Neural cell (in vitro differentiated cells): ENCODE results near the gene SLC8A1.

ENCODE experiments used
- EZH2 ChIP-seq: fragments of 200-600, 300-800 bp; shearing (Covaris generic), sonication (generic); IDR thresholded peaks from 2 replicates; pipeline ENCODE4 v1.6.1; 2014; ENCODE audit warnings: antibody characterized with exemption, low read length, borderline replicate concordance, mild to moderate bottlenecking; ENCODE audit not compliant: insufficient read depth, poor library complexity, severe bottlenecking
- RAD21 ChIP-seq: fragments of 450-650 bp; conservative IDR thresholded peaks from 2 replicates; pipeline ENCODE4 v1.6.1; 2014; ENCODE audit warnings: antibody characterized with exemption, mild to moderate bottlenecking, moderate library complexity
- TAF1 ChIP-seq: IDR thresholded peaks from 2 replicates; pipeline ENCODE4 v1.6.1; 2012; ENCODE audit warnings: low read depth
- TF ChIP-seq, protein P1 (sequence below): fragments of 450-650 bp; IDR thresholded peaks from 2 replicates; pipeline ENCODE4 v1.5.1; 2014; ENCODE audit warnings: antibody characterized with exemption, mild to moderate bottlenecking, moderate library complexity; ENCODE audit not compliant: poor library complexity, severe bottlenecking

- TF ChIP-seq, protein P1, sequence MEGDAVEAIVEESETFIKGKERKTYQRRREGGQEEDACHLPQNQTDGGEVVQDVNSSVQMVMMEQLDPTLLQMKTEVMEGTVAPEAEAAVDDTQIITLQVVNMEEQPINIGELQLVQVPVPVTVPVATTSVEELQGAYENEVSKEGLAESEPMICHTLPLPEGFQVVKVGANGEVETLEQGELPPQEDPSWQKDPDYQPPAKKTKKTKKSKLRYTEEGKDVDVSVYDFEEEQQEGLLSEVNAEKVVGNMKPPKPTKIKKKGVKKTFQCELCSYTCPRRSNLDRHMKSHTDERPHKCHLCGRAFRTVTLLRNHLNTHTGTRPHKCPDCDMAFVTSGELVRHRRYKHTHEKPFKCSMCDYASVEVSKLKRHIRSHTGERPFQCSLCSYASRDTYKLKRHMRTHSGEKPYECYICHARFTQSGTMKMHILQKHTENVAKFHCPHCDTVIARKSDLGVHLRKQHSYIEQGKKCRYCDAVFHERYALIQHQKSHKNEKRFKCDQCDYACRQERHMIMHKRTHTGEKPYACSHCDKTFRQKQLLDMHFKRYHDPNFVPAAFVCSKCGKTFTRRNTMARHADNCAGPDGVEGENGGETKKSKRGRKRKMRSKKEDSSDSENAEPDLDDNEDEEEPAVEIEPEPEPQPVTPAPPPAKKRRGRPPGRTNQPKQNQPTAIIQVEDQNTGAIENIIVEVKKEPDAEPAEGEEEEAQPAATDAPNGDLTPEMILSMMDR = no peak
- TF ChIP-seq RAD21 (no peak), EZH2 (no peak), TAF1 (no peak)
Measured at GRCh38 chr2:40138314-40138713, 313.6 kb downstream of the SLC8A1 start.
